K562 (cell line): ENCODE results near the gene TLX2. TPM values are rescaled to one million over a fixed set of nuclear protein-coding genes. Genes with fewer than 3 reads are reported as not detected.

Source experiments
- ARID1B ChIP-seq: fragments of 450-650 bp; IDR thresholded peaks from 2 replicates; pipeline ENCODE4 v1.6.1; 2016; ENCODE audit warnings: antibody characterized with exemption, mild to moderate bottlenecking, inconsistent platforms
- BHLHE40 ChIP-seq: IDR thresholded peaks from 2 replicates; pipeline ENCODE4 v1.6.1; 2011; ENCODE audit warnings: low read length, improper control_type of control experiment
- CREB1 ChIP-seq, 2 experiments: sonication (generic) in 1 of 2; formaldehyde crosslinking in 1 of 2; IDR thresholded peaks; 2 replicates each; pipeline versions ENCODE4 v1.6.1 to v1.8.0; 2012 to 2022; ENCODE audit warnings: inconsistent platforms in 1 of 2, mild to moderate bottlenecking in 1 of 2, missing genetic modification reagents in 1 of 2, moderate library complexity in 1 of 2
- E2F8 ChIP-seq: fragments of 450-650 bp; IDR thresholded peaks from 2 replicates; pipeline ENCODE4 v1.7.1; 2018; ENCODE audit warnings: mild to moderate bottlenecking, low read depth; ENCODE audit not compliant: partially characterized antibody
- EP400 ChIP-seq: fragments of 450-650 bp; IDR thresholded peaks from 2 replicates; pipeline ENCODE4 v1.6.1; 2017; ENCODE audit warnings: antibody characterized with exemption, mild to moderate bottlenecking, moderate library complexity
- ERF ChIP-seq: fragments of 450-650 bp; formaldehyde crosslinking; IDR thresholded peaks from 2 replicates; pipeline ENCODE4 v1.4.0; 2020; ENCODE audit warnings: mild to moderate bottlenecking, mixed read lengths
- GABPB1 ChIP-seq: sonication (generic); formaldehyde crosslinking; IDR thresholded peaks from 2 replicates; pipeline ENCODE4 v1.8.0; 2022; ENCODE audit warnings: mild to moderate bottlenecking, missing genetic modification reagents
- HDAC1 ChIP-seq, 2 experiments: fragments of 450-650 bp; IDR thresholded peaks; 2 replicates each; pipeline ENCODE4 v1.6.1; 2016 to 2017; ENCODE audit warnings: inconsistent platforms in 1 of 2, mild to moderate bottlenecking in 1 of 2, moderate library complexity in 1 of 2
- KLF1 ChIP-seq: fragments of 450-650 bp; IDR thresholded peaks from 2 replicates; pipeline ENCODE4 v1.6.1; 2016; ENCODE audit warnings: missing genetic modification characterization, missing compliant biosample characterization
- KLF13 ChIP-seq: fragments of 450-650 bp; IDR thresholded peaks from 2 replicates; pipeline ENCODE4 v1.6.1; 2016; ENCODE audit warnings: missing genetic modification characterization, low read depth, mild to moderate bottlenecking, missing compliant biosample characterization, moderate library complexity, borderline replicate concordance
- MLLT1 ChIP-seq, 2 experiments: fragments of 450-650 bp; IDR thresholded peaks; 2 replicates each; pipeline ENCODE4 v1.6.1; 2016
- MYC ChIP-seq, 2 experiments: fragments of 250-450 bp in 1 of 2; sonication (Bioruptor Pico) in 1 of 2; IDR thresholded peaks; 2 replicates each; pipeline versions ENCODE4 v1.5.1 to v1.6.1; 2012 to 2021; ENCODE audit warnings: low read depth in 2 of 2, borderline replicate concordance in 1 of 2, improper control_type of control experiment in 1 of 2, low read length in 1 of 2, mild to moderate bottlenecking in 1 of 2, moderate library complexity in 1 of 2
- NEUROD1 ChIP-seq: fragments of 150-350 bp; IDR thresholded peaks from 2 replicates; pipeline ENCODE4 v1.6.1; 2014; ENCODE audit warnings: borderline replicate concordance, low read length, low read depth; ENCODE audit not compliant: partially characterized antibody
- NONO ChIP-seq, 2 experiments: fragments of 200-400 bp in 1 of 2; fragments of 450-650 bp in 1 of 2; formaldehyde crosslinking in 1 of 2; IDR thresholded peaks; 2 replicates each; pipeline ENCODE4 v1.6.1; 2017; ENCODE audit warnings: low read depth in 2 of 2, mild to moderate bottlenecking in 2 of 2, moderate library complexity in 2 of 2, low read length in 1 of 2
- PHF20 ChIP-seq: fragments of 450-650 bp; IDR thresholded peaks from 2 replicates; pipeline ENCODE4 v1.6.1; 2018; ENCODE audit not compliant: partially characterized antibody
- RBBP5 ChIP-seq: fragments of 200-600 bp; sonication (generic); IDR thresholded peaks from 2 replicates; pipeline ENCODE4 v1.6.1; 2012; ENCODE audit warnings: borderline replicate concordance, mild to moderate bottlenecking, low read length, control low read depth, inconsistent platforms; ENCODE audit not compliant: insufficient read depth, poor library complexity, severe bottlenecking
- RBM22 ChIP-seq: fragments of 200-400 bp; formaldehyde crosslinking; IDR thresholded peaks from 2 replicates; pipeline ENCODE4 v1.6.1; 2018; ENCODE audit warnings: low read length, low read depth; ENCODE audit not compliant: poor library complexity, severe bottlenecking
- TRIM24 ChIP-seq, 2 experiments: fragments of 450-650 bp; IDR thresholded peaks; 2 replicates each; pipeline ENCODE4 v1.6.1; 2016
- ZBTB9 ChIP-seq: fragments of 450-650 bp; formaldehyde crosslinking; IDR thresholded peaks from 2 replicates; pipeline ENCODE4 v1.4.0; 2020; ENCODE audit warnings: mild to moderate bottlenecking, moderate library complexity
- ZNF354B ChIP-seq: fragments of 250-450 bp; sonication (Bioruptor Pico); IDR thresholded peaks from 2 replicates; pipeline ENCODE4 v1.4.0; 2020
- polyA plus RNA-seq, 8 experiments: library from polyadenylated mRNA; depleted of rRNA in 4 of 8; stranded (reverse) in 5 of 8; unstranded in 3 of 8; fragments of >200 nt; fragmentation: Nextera tagmentation in 2 of 8; fragmentation: Illumina TruSeq in 1 of 8; extraction: Ambion mirVana in 2 of 8; extraction: Trizol in 1 of 8; gene quantifications; 2 replicates each; pipeline versions ENCODE4 v1.2.1 to v1.2.3, GENCODE V29; 2011 to 2014; ENCODE audit warnings: inconsistent platforms in 1 of 8, missing spikeins in 1 of 8
- total RNA-seq, 7 experiments: library from RNA; depleted of rRNA in 6 of 7; stranded (reverse); fragments of >200 nt in 6 of 7; fragmentation: Illumina TruSeq in 2 of 7; extraction: Trizol in 2 of 7; gene quantifications; 2 replicates each; pipeline versions ENCODE4 v1.2.1 to v1.2.3, GENCODE V29; 2011 to 2021; ENCODE audit warnings: low replicate concordance in 1 of 7

TLX2 gene
- total and polyA plus RNA-seq, 9 of the 15 experiments (the other 6 are each of a cell fraction or from before 2014, with no cell fraction given), result not detected

DNA sequence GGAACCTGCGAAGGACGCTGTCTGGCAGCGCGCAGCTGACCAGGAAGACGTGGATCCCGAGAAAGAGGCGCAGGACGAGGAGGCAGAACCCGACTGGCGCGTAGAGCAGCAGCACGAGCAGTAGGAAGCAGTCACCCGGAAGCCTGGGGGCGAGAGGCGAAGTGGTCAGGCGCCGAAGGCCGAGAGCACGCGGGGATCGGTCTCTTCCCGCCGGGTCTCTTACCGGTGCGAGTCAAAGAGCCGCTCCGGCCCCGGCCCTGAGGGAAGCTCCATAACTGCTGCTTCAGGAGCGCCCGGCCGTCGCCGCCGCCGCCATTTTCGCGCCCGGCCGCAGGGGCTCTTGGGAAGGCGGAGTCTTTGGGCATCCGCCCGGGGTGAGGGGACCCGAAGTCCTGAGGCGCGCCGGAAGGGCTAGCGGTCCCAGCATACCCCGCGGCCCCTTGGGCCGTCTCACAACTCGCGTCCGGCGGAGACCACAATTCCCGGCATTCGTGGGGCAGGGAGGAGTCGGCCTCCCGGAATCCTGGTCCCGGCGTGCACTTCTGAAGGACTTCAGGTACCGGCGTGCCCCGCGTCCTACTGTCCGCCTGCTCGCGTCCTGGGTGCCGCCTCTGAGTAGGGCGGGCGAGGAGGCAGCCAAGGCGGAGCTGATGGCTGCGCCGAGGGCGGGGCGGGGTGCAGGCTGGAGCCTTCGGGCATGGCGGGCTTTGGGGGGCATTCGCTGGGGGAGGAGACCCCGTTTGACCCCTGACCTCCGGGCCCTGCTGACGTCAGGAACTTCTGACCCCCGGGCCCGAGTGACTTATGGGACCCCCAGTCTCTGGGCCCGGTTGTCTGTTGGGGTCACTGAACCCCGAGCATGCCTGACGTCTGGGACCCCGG lies 15.3 kb downstream of the TLX2 start, which contains the start of the genes AUP1 and HTRA2 (continued):
- TF ChIP-seq ZBTB9 (CRISPR knock-in tag) (no peak), ERF (CRISPR knock-in tag) (peak; percentile 83), ARID1B (0 out of 2 replicates have a peak, but pooled peaks have one; percentile 6), HDAC1 (IDR thresholded peaks at IDR 0.05) (peak in 1 of 2 experiments; percentile 82; a peak in 2 of 4 replicates), TRIM24 (IDR thresholded peaks at IDR 0.05) (0 out of 4 replicates have a peak, but pooled peaks of 1 of the 2 experiments have one; percentile 23), BHLHE40 (peak; percentile 3; the same call in 1 of the 2 replicates), KLF13 (0 out of 2 replicates have a peak, but pooled peaks have one; percentile 7), NONO (IDR thresholded peaks at IDR 0.05; ENCODE audit: low read depth in 2 of 2, low read length in 1 of 2) (peak; percentile 32 to 61; a peak in 2 of 4 replicates), PHF20 (peak; percentile 87), RBBP5 (peak; percentile 96), EP400 (peak; percentile 90), NEUROD1 (peak; percentile 27), RBM22 (peak; percentile 89), MYC (IDR thresholded peaks at IDR 0.05; ENCODE audit: low read depth, low read length) (peak; percentile 48), MYC (CRISPR knock-in tag; IDR thresholded peaks at IDR 0.05; ENCODE audit: borderline replicate concordance, low read depth) (peak; percentile 44; the same call in 1 of the 2 replicates), E2F8 (peak; percentile 66), ZNF354B (no peak), MLLT1 (IDR thresholded peaks at IDR 0.05) (peak; percentile 35 to 47; a peak in 1 of 4 replicates), GABPB1 (CRISPR knock-in tag) (peak; percentile 94), CREB1 (IDR thresholded peaks at IDR 0.05) (peak; percentile 84), CREB1 (CRISPR knock-in tag; IDR thresholded peaks at IDR 0.05) (peak; percentile 73), KLF1 (tag) (peak; percentile 59; the same call in 1 of the 2 replicates)
